ENCODE results near the gene NUBP2.

Gene NUBP2

GRCh38 chr16:1772908-1773702 is 9.7 kb upstream of the NUBP2 start, which contains the start of gene MRPS34:
Gene MRPS34 (minus strand): TSS chr16:1773134. CDS start chr16:1773119, 15 bp downstream.
- no peak for DNase-seq (ENCODE audit: low read depth)

- DNase-seq (ENCODE audit: low read depth) = no peak
Measured at GRCh38 chr16:1773703-1774447, 8.9 kb upstream of the NUBP2 start.

- no peak for DNase-seq (ENCODE audit: low read depth)
Measured at GRCh38 chr16:1774448-1774780, 8.3 kb upstream of the NUBP2 start.

GRCh38 chr16:1775006-1775845 is 7.5 kb upstream of the NUBP2 start:
- no peak for DNase-seq (ENCODE audit: low read depth)

GRCh38 chr16:1775846-1776671 is 6.7 kb upstream of the NUBP2 start:
- DNase-seq (ENCODE audit: low read depth) = no peak

GRCh38 chr16:1776672-1776955 is 6.1 kb upstream of the NUBP2 start:
- DNase-seq (ENCODE audit: low read depth) = no peak

GRCh38 chr16:1776991-1777374 is 5.8 kb upstream of the NUBP2 start:
- no peak for DNase-seq (ENCODE audit: low read depth)

- DNase-seq (ENCODE audit: low read depth) = no peak
Measured at GRCh38 chr16:1777375-1778199, 5.2 kb upstream of the NUBP2 start.

GRCh38 chr16:1778200-1779179 is 4.3 kb upstream of the NUBP2 start:
- no peak for DNase-seq (ENCODE audit: low read depth)

GRCh38 chr16:1779234-1779701 is 3.5 kb upstream of the NUBP2 start:
- no peak for DNase-seq (ENCODE audit: low read depth)

GRCh38 chr16:1779741-1780676 is 2.8 kb upstream of the NUBP2 start:
- DNase-seq (ENCODE audit: low read depth) = no peak

GRCh38 chr16:1780677-1781072 is 2.1 kb upstream of the NUBP2 start:
- no peak for DNase-seq (ENCODE audit: low read depth)

GRCh38 chr16:1781254-1781653 is 1.5 kb upstream of the NUBP2 start:
- no peak for DNase-seq (ENCODE audit: low read depth)

GRCh38 chr16:1781758-1782407 is 877 bp upstream of the NUBP2 start:
- DNase-seq (ENCODE audit: low read depth) = no peak

- DNase-seq (ENCODE audit: low read depth) = no peak
Measured at GRCh38 chr16:1784977-1785845, 2.5 kb downstream of the NUBP2 start.

GRCh38 chr16:1785846-1786170 is 3.0 kb downstream of the NUBP2 start:
- no peak for DNase-seq (ENCODE audit: low read depth)

Measured in non-pigmented ciliary epithelial cell (primary cell).